KMS-11 (cell line): Measurements from ENCODE around the gene P2RX1.

Source experiments
- H2AFZ ChIP-seq: fragments of 200-600 bp; sonication (generic); 2 replicates; pipeline ENCODE4 v1.6.1; 2016; ENCODE audit warnings: antibody characterized with exemption, mixed run types, low read depth
- H3K27ac ChIP-seq: fragments of 200-600 bp; sonication (generic); 2 replicates; pipeline ENCODE4 v1.6.1; 2016; ENCODE audit warnings: mild to moderate bottlenecking, mixed run types
- H3K27me3 ChIP-seq: fragments of 200-600 bp; sonication (generic); 2 replicates; pipeline ENCODE4 v1.6.1; 2017; ENCODE audit warnings: mild to moderate bottlenecking, low read depth, mixed run types, moderate library complexity; ENCODE audit not compliant: insufficient read depth
- H3K36me3 ChIP-seq: fragments of 200-600 bp; sonication (generic); 2 replicates; pipeline ENCODE4 v1.6.1; 2017; ENCODE audit warnings: mild to moderate bottlenecking, mixed run types; ENCODE audit not compliant: insufficient read depth
- H3K4me1 ChIP-seq: fragments of 200-600 bp; sonication (generic); 2 replicates; pipeline ENCODE4 v1.6.1; 2016; ENCODE audit warnings: mild to moderate bottlenecking, low read depth, mixed run types; ENCODE audit not compliant: poor library complexity, severe bottlenecking
- H3K4me2 ChIP-seq: fragments of 200-600 bp; sonication (generic); 2 replicates; pipeline ENCODE4 v1.7.0; 2016; ENCODE audit warnings: mild to moderate bottlenecking, mixed run types
- H3K4me3 ChIP-seq: fragments of 200-600 bp; sonication (generic); IDR thresholded peaks from 2 replicates; pipeline ENCODE4 v1.6.1; 2017; ENCODE audit warnings: low read depth, low read length, mixed read lengths; ENCODE audit not compliant: insufficient read depth
- H3K79me2 ChIP-seq: fragments of 200-600 bp; sonication (generic); 2 replicates; pipeline ENCODE4 v1.6.1; 2016; ENCODE audit warnings: low read depth, mixed run types; ENCODE audit not compliant: insufficient read depth
- H3K9ac ChIP-seq: fragments of 200-600 bp; sonication (generic); 2 replicates; pipeline ENCODE4 v1.6.1; 2016; ENCODE audit warnings: mild to moderate bottlenecking, mixed run types
- H4K20me1 ChIP-seq: fragments of 200-600 bp; sonication (generic); 2 replicates; pipeline ENCODE4 v1.6.1; 2016; ENCODE audit warnings: mild to moderate bottlenecking, mixed run types; ENCODE audit not compliant: insufficient read depth
- TF ChIP-seq, protein P1 (sequence below): fragments of 200-600 bp; sonication (generic); conservative IDR thresholded peaks from 2 replicates; pipeline ENCODE4 v1.6.1; 2017; ENCODE audit warnings: low read depth, mild to moderate bottlenecking, antibody characterized with exemption, low read length, moderate library complexity, mixed read lengths

Gene P2RX1

DNA sequence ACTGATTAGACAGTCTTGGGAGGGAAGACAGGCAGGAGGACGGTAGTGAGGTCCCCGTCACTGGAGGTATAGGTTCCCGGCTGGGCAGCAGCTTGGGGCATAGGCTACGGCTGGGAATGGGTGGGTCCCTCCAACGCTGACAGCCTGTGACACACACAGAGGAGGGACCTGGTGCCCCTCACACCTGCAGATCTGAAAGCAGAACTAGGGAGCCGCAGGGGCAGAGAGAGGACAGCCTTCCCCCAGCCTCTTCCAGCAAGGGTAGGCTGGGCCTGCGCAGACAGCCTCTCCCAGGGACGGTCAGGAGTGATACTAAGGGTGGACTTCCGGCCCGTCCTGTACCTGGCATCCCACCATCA is 2.0 kb downstream of the P2RX1 start:
- no peak overlapping the region for H3K27ac ChIP-seq
- no peaks in the 10 kb centered on the region for H4K20me1 ChIP-seq
- H3K79me2 ChIP-seq: no peaks in the 10 kb centered on the region
- H3K4me2 ChIP-seq: no peak overlapping the region
- H3K4me3 ChIP-seq: no peak overlapping the region
- TF ChIP-seq, protein P1, sequence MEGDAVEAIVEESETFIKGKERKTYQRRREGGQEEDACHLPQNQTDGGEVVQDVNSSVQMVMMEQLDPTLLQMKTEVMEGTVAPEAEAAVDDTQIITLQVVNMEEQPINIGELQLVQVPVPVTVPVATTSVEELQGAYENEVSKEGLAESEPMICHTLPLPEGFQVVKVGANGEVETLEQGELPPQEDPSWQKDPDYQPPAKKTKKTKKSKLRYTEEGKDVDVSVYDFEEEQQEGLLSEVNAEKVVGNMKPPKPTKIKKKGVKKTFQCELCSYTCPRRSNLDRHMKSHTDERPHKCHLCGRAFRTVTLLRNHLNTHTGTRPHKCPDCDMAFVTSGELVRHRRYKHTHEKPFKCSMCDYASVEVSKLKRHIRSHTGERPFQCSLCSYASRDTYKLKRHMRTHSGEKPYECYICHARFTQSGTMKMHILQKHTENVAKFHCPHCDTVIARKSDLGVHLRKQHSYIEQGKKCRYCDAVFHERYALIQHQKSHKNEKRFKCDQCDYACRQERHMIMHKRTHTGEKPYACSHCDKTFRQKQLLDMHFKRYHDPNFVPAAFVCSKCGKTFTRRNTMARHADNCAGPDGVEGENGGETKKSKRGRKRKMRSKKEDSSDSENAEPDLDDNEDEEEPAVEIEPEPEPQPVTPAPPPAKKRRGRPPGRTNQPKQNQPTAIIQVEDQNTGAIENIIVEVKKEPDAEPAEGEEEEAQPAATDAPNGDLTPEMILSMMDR: no peak
- H3K27me3 ChIP-seq: no peaks in the 10 kb centered on the region
- H3K9ac ChIP-seq: no peak overlapping the region
- peaks cover 6% of the 10 kb centered on the region for H3K4me1 ChIP-seq
- peak overlapping the region; percentile 60; the same call in 1 of the 2 replicates for H2AFZ ChIP-seq
- H3K36me3 ChIP-seq: no peaks in the 10 kb centered on the region

DNA sequence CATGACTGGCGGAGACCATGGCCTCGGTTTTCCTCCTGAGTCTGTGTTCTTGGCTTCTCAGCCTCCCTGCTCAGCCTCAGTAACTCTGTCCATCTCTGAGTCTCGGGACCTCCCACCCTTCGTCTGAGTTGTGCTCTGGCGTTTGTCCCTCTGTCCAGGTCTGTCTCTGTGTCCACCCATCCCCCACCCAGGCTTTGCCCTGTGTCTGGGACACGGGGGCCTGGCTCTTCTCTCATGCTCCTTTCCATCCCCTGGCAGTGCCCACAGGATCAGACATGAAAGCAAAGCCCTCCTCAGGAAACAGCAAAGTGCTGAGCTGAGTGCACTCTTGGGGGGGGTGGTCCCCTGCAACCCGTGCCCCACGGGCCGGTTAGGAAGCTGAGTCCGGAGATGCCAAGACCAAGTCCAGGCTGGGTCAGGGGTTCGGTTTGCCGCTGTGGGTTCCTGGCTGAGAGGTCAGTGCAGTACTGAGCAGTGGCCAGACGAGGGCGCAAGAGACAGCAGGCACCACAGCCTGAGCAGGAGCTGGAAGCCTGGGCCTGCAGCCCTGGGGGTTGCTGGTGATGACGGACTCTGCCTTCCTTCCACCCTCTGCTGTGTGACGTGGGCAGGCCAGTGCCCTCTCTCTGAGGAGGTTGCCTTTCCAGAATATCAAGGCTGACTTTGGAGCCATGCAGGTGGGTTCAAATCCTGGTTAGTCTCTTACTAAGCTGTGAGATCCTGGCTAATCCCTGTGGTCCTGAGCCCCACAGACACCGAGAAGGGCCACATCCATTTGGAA is 2.5 kb downstream of the P2RX1 start:
- Histone ChIP-seq H3K9ac (no peak overlapping the region), H2AFZ (peak overlapping the region; percentile 60; the same call in 1 of the 2 replicates), H4K20me1 (no peaks in the 10 kb centered on the region), H3K27me3 (no peaks in the 10 kb centered on the region), H3K79me2 (no peaks in the 10 kb centered on the region), H3K4me3 (no peak overlapping the region), H3K36me3 (no peaks in the 10 kb centered on the region), H3K4me1 (peaks cover 6% of the 10 kb centered on the region), H3K4me2 (no peak overlapping the region; the same call in 1 of the 2 replicates), H3K27ac (no peak overlapping the region)
- TF ChIP-seq, protein P1: peak; percentile 87

DNA sequence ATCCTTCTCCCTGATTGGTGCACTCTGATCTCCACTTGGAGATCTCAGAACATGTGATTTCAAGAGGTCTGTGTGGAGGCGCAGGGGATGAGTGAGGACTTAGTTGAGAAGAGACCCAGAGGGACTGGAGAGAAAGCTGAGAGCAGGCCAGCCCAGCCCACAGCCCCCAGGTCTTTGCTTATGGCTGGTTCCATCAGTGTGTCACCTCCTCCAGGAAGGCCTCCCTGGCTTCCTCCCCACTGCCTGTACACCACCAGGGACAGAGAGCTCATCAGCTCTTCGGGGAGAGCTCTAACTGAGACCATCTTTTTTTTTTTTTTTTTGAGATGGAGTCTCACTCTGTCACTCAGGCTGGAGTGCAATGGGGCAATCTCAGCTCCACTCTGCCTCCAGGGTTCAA is 3.4 kb downstream of the P2RX1 start:
- Histone ChIP-seq H4K20me1 (no peaks in the 10 kb centered on the region), H3K4me1 (peaks cover 6% of the 10 kb centered on the region), H2AFZ (no peak overlapping the region), H3K4me2 (no peak overlapping the region), H3K79me2 (no peaks in the 10 kb centered on the region), H3K9ac (no peak overlapping the region), H3K27me3 (no peaks in the 10 kb centered on the region), H3K4me3 (no peak overlapping the region), H3K27ac (no peak overlapping the region), H3K36me3 (no peaks in the 10 kb centered on the region)
- TF ChIP-seq, protein P1: no peak

DNA sequence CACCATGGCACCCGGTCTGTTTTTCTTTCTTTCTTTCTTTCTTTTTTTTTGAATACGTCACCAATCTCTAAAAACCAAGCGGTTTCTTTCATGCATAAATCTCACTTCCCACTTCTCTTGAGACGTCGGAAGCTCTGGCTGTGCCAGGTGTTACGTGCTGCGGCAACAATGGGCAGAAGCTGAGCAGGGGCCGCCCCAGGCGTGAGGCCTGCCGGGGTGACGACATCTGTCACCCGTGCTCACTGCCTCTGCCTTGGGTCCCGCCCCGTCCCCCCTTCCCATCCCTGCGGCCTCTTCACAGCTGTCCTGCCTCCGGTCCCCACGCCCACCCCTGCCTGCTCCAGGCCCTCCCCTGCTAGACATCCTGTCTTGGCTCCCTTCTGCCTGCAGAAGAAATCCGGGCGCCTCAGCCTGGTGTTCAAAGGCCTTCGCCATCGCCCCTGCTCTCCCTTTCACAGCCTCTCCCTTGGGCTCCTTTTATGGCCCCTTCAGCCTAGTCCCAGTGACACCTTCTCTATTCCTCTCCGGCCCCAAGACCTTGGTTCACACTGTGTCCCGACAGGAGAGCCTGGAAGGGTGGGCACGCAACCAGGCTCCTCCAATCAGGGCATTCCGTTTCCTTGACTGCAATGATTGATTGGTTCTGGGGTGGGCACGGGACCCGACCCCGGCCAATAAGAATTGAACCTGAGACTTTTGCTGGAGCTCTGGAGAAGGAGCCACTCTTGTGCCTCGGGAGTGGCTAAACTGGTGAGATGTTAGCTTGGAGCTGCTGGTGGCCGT is 4.8 kb downstream of the P2RX1 start:
- no peak overlapping the region for H3K4me2 ChIP-seq
- peaks cover 6% of the 10 kb centered on the region for H3K4me1 ChIP-seq
- no peaks in the 10 kb centered on the region for H3K27me3 ChIP-seq
- H3K27ac ChIP-seq: no peak overlapping the region
- H4K20me1 ChIP-seq: no peaks in the 10 kb centered on the region
- no peaks in the 10 kb centered on the region for H3K79me2 ChIP-seq
- no peak overlapping the region for H3K4me3 ChIP-seq
- no peak overlapping the region for H2AFZ ChIP-seq
- no peak overlapping the region for H3K9ac ChIP-seq
- no peaks in the 10 kb centered on the region for H3K36me3 ChIP-seq
- TF ChIP-seq, protein P1: no peak
